Liver (tissue), 3 donors: Measurements from ENCODE around the gene LYST.

Experiments
- ATF3 ChIP-seq: IDR thresholded peaks from 2 replicates; pipeline ENCODE4 v1.6.1; 2016; ENCODE audit warnings: antibody characterized with exemption
- CTCF ChIP-seq: fragments of 150-350 bp; IDR thresholded peaks from 2 replicates; pipeline ENCODE4 v1.5.1; 2017; ENCODE audit warnings: improper control_type of control experiment, low read depth, low read length; ENCODE audit not compliant: missing input control
- GABPA ChIP-seq, 2 donors: IDR thresholded peaks in 1 of 2; conservative IDR thresholded peaks in 1 of 2; 2 replicates each; pipeline ENCODE4 v1.6.1; 2016; ENCODE audit warnings: antibody characterized with exemption in 2 of 2, mild to moderate bottlenecking in 1 of 2, moderate library complexity in 1 of 2
- REST ChIP-seq: IDR thresholded peaks from 2 replicates; pipeline ENCODE4 v1.6.1; 2016; ENCODE audit warnings: antibody characterized with exemption, mild to moderate bottlenecking
- RXRA ChIP-seq, 2 donors: IDR thresholded peaks; 2 replicates each; pipeline ENCODE4 v1.6.1; 2017 to 2018; ENCODE audit warnings: antibody characterized with exemption in 2 of 2, mild to moderate bottlenecking in 1 of 2
- YY1 ChIP-seq: IDR thresholded peaks from 2 replicates; pipeline ENCODE4 v1.6.1; 2016; ENCODE audit warnings: antibody characterized with exemption, mild to moderate bottlenecking
- ZBTB33 ChIP-seq: IDR thresholded peaks from 2 replicates; pipeline ENCODE4 v1.6.1; 2016; ENCODE audit warnings: antibody characterized with exemption
- donor health status: healthy.
- donor health status: healthy.

GRCh38 chr1:235911876-235912275 is 45.2 kb upstream of the LYST start:
- TF ChIP-seq YY1 (no peak), CTCF (no peak), REST (no peak), GABPA (IDR thresholded peaks at IDR 0.05 in 1 of 2, conservative IDR thresholded peaks at IDR 0.05 in 1 of 2) (no peak), RXRA (IDR thresholded peaks at IDR 0.05) (no peak), ZBTB33 (no peak), ATF3 (no peak)
